ENCODE results near the gene RBM33. TPM values are rescaled to one million over a fixed set of nuclear protein-coding genes. Genes with fewer than 3 reads are reported as not detected.

Gene RBM33
- total and polyA plus RNA-seq, 7 donors: 11.6 to 49.3 (median 40.4) TPM

DNA sequence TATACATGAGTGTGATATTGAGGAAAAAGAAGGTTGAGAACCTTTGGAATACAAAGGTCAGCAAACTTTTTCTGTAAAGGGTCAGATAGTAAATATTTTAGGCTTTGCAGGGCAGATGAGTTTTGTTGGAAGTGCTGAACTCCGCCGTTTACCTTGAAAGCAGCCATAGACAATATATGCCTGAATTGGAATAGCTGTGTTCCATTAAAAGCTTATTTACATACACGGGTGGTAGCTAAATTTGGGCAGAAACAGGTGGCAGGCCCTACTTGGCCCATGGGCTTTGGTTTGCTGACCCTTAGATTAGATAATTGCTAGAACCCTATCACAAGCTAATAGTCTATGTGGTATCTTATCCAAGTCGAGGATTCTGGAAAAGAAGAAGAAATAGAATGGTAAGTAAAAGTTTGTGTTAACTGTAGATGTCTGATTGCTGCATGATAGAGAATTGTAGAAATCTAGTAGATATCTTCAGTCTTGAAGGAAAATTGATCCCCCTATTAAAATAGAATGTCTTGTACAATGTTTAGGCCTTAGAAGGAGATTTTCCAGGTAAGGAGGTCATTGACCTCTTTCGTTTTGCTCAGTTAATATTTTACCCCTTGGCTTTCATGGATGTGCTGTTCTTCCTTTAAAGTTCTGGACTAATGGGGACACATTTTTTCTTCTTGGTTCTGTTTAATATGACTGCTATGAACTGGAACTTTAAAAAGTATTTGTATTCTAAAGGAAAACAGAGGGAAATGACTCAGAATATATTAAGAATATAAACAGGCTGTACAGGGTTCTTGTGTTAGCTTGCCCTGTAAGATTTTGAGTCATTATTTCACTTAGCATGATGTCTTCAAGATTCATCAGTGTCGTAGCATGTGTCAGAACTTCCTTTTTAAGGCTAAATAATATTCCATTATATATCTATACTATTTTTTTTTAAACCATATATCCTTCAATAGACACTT is 8.0 kb downstream of the RBM33 start:
- intact Hi-C loops (cut with DNase I): no loop called here
- Histone ChIP-seq H3K4me1 (peaks cover 61% of the 10 kb centered on the region), H3K36me3 (ENCODE audit: insufficient read depth in 1 of 2, low read depth in 1 of 2) (peaks cover 2 to 6% of the 10 kb centered on the region in 2 donors), H3K4me3 (no peak overlapping the region), H3K9me3 (peaks cover 15% of the 10 kb centered on the region), H3K27me3 (ENCODE audit: insufficient read depth in 3 of 3, low read length in 2 of 3) (no peaks in the 10 kb centered on the region), H3K27ac (no peak overlapping the region)
- ATAC-seq (no peak), DNase-seq (no peak)
- TF ChIP-seq, protein P1, sequence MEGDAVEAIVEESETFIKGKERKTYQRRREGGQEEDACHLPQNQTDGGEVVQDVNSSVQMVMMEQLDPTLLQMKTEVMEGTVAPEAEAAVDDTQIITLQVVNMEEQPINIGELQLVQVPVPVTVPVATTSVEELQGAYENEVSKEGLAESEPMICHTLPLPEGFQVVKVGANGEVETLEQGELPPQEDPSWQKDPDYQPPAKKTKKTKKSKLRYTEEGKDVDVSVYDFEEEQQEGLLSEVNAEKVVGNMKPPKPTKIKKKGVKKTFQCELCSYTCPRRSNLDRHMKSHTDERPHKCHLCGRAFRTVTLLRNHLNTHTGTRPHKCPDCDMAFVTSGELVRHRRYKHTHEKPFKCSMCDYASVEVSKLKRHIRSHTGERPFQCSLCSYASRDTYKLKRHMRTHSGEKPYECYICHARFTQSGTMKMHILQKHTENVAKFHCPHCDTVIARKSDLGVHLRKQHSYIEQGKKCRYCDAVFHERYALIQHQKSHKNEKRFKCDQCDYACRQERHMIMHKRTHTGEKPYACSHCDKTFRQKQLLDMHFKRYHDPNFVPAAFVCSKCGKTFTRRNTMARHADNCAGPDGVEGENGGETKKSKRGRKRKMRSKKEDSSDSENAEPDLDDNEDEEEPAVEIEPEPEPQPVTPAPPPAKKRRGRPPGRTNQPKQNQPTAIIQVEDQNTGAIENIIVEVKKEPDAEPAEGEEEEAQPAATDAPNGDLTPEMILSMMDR (IDR thresholded peaks at IDR 0.05): no peak
- 76 to 83% (median 80%) methylated on average over 6 of the region's 6 CpGs for WGBS, 3 donors

DNA sequence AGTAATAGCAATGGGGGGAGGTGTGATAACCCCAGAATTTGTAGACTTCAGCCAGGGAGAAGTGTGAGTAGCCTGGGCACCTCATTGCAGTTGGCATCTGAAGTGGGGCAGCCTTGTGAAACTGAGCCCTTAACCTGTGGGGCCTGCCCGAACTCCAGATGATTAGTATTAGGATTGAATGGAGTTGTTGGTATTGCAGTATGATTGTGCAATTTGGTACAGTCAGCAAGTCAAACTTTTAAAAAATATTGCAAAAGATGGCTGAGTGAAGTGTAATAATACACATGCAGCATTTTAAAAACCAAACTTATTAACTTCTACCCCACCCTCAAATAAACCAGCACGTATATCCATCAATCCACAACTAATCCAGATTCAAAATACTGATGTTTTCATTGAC is 9.3 kb downstream of the RBM33 start:
- intact Hi-C loops (cut with DNase I): no loop called here
- peaks cover 8% of the 10 kb centered on the region for H3K9me3 ChIP-seq
- no peak overlapping the region for H3K4me3 ChIP-seq
- DNase-seq (no peak), ATAC-seq (peak; percentile 40 to 77 (median 72))
- TF ChIP-seq, protein P1 (IDR thresholded peaks at IDR 0.05): no peak
- peaks cover 0 to 2% of the 10 kb centered on the region in 2 donors for H3K36me3 ChIP-seq (ENCODE audit: insufficient read depth in 1 of 2, low read depth in 1 of 2)
- no peaks in the 10 kb centered on the region for H3K27me3 ChIP-seq (ENCODE audit: insufficient read depth in 3 of 3, low read length in 2 of 3)
- H3K4me1 ChIP-seq: peaks cover 69% of the 10 kb centered on the region
- H3K27ac ChIP-seq: no peak overlapping the region
- WGBS, 3 donors: 49 to 60% (median 60%) methylated on average over 2 of the region's 2 CpGs

DNA sequence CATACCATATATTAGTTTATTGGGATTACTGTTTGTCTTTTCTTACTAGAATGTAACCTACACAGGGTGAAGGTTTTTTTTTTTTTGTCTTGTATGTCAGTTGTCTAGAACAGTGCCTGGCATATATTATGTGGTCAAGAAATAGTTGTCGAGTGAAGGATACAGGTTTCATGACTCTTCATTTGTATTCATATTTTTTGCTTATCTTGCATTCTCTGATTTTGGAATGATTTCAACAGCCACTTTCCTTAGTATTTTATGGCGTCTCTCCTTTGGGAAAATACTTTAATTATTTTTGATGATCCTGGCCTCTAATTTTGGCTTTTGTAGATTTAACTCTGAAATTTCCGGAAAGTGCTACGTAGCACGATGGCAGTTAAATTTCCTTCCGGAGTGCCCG is 12.4 kb downstream of the RBM33 start:
- no peak overlapping the region for H3K27ac ChIP-seq
- no peaks in the 10 kb centered on the region for H3K36me3 ChIP-seq (ENCODE audit: insufficient read depth in 1 of 2, low read depth in 1 of 2)
- peaks cover 56% of the 10 kb centered on the region for H3K4me1 ChIP-seq
- H3K27me3 ChIP-seq (ENCODE audit: insufficient read depth in 3 of 3, low read length in 2 of 3): no peaks in the 10 kb centered on the region
- no peaks in the 10 kb centered on the region for H3K9me3 ChIP-seq
- 65 to 77% (median 74%) methylated on average over 7 of the region's 7 CpGs for WGBS, 3 donors
- intact Hi-C loops (cut with DNase I): no loop called here
- ATAC-seq (no peak), DNase-seq (no peak)
- TF ChIP-seq, protein P1 (IDR thresholded peaks at IDR 0.05): no peak
- no peak overlapping the region for H3K4me3 ChIP-seq

DNA sequence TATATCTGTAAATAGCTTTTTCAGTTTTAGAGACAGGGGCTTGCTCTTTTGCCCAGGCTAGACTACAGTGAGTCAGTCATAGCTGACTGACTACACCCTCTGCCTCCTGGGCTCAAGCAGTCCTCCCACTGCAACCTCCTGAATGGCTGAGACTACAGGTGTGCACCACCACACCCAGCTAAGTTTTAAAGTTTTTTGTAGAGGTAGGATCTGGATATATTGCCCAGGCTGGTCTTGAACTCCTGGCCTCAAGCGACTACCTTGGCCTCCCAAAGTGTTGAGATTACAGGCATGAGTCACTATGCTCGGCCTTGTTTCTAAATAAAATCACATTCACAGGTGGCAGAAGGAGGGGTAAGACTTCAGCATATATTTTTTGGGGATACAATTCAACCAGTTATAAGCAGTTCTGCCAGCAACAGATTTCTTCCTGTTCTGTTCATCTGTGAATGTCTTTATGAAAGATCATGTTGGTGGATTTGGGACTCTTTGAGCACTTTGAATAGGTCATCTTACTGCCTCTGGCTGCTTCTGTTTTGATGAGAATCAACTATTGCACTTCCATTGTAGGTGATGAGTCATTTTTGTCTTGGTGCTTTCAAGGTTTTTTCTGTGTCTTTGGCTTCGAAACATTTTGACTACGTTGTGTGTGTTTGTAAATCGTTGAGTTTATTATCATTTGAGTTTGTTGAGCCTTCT is 15.7 kb downstream of the RBM33 start:
- 84 to 91% (median 86%) methylated on average over 5 of the region's 5 CpGs for WGBS, 3 donors
- ATAC-seq: no peak
- Histone ChIP-seq H3K27ac (no peak overlapping the region), H3K27me3 (ENCODE audit: insufficient read depth in 3 of 3, low read length in 2 of 3) (no peaks in the 10 kb centered on the region), H3K4me3 (no peak overlapping the region), H3K9me3 (no peaks in the 10 kb centered on the region), H3K36me3 (ENCODE audit: insufficient read depth in 1 of 2, low read depth in 1 of 2) (peaks cover 0 to 2% of the 10 kb centered on the region in 2 donors), H3K4me1 (peaks cover 36% of the 10 kb centered on the region)
- intact Hi-C loops (cut with DNase I): no loop called here
- TF ChIP-seq, protein P1 (IDR thresholded peaks at IDR 0.05): no peak
- no peak for DNase-seq
